H1 (cell line): ENCODE measurements around the gene CORIN.

Source experiments
- POLR2A ChIP-seq, 2 experiments: IDR thresholded peaks; 1 replicate in 1 of 2; 2 replicates in 1 of 2; pipeline ENCODE4 v1.6.1; 2011; ENCODE audit warnings: low read depth in 2 of 2, low read length in 2 of 2, mild to moderate bottlenecking in 2 of 2; ENCODE audit errors: control extremely low read depth in 1 of 2
- POLR2AphosphoS5 ChIP-seq: IDR thresholded peaks from 2 replicates; pipeline ENCODE4 v1.6.1; 2011; ENCODE audit warnings: low read depth, low read length
- SIRT6 ChIP-seq: IDR thresholded peaks from one replicate; pipeline ENCODE4 v1.7.1; 2012; ENCODE audit warnings: low read length, inconsistent platforms
- YY1 ChIP-seq: IDR thresholded peaks from 2 replicates; pipeline ENCODE4 v1.6.1; 2011; ENCODE audit warnings: low read depth, mild to moderate bottlenecking, low read length

- TF ChIP-seq POLR2AphosphoS5: no peak
- TF ChIP-seq SIRT6: no peak
- no peak for TF ChIP-seq POLR2A (IDR thresholded peaks at IDR 0.05; ENCODE audit: control extremely low read depth in 1 of 2, low read depth in 2 of 2, low read length in 2 of 2)
- TF ChIP-seq YY1: no peak
These were observed 13.0 kb downstream of the CORIN start for GRCh38 chr4:47824840-47825239.
